Panc1 (cell line): Measurements from ENCODE around the gene ETFRF1. TPM values are rescaled to one million over a fixed set of nuclear protein-coding genes. Genes with fewer than 3 reads are reported as not detected.

Source experiments
- ATAC-seq: fragments of 200-7000 bp; cut with Tn5 transposase; 2 replicates; pipeline ENCODE4 v1.9.1; 2020; ENCODE audit warnings: mild to moderate bottlenecking, moderate library complexity
- BruUV-seq: library from RNA; stranded (reverse); fragments of 400-500 nt; replicated peaks from 2 replicates; lab custom pipeline; 2021; lab: Mats Ljungman, UMichigan
- CTCF ChIA-PET: fragments of 300-600 bp; sonication (Branson Sonifier 250); formaldehyde crosslinking; loops from one replicate; lab custom pipeline; 2022; ENCODE audit warnings: antibody characterized with exemption; lab: Charles Lee
- POLR2A ChIA-PET: fragments of 300-600 bp; sonication (Branson Sonifier 250); formaldehyde crosslinking; loops from one replicate; lab custom pipeline; 2022; ENCODE audit warnings: antibody characterized with exemption; lab: Charles Lee
- DNase-seq: peaks from one replicate; pipeline ENCODE4 v3.0.0-alpha.2; 2010; ENCODE audit warnings: low read depth, low spot score
- H3K27ac ChIP-seq: 2 replicates; pipeline ENCODE4 v1.5.1; 2011; ENCODE audit warnings: mild to moderate bottlenecking, low read length, inconsistent platforms
- H3K27me3 ChIP-seq: fragments of 200-500 bp; sonication (Bioruptor generic); 2 replicates; pipeline ENCODE4 v1.6.0; 2014; ENCODE audit warnings: low read length, inconsistent platforms; ENCODE audit not compliant: control insufficient read depth, insufficient read depth
- H3K36me3 ChIP-seq: fragments of 200-500 bp; sonication (Bioruptor generic); 2 replicates; pipeline ENCODE4 v1.5.1; 2014; ENCODE audit warnings: inconsistent platforms, mild to moderate bottlenecking, low read length, moderate library complexity; ENCODE audit not compliant: control insufficient read depth, insufficient read depth
- H3K4me1 ChIP-seq: 2 replicates; pipeline ENCODE4 v1.5.1; 2011; ENCODE audit warnings: inconsistent platforms, mild to moderate bottlenecking, low read length, moderate library complexity; ENCODE audit not compliant: control insufficient read depth, insufficient read depth
- H3K4me3 ChIP-seq, 2 experiments: 2 replicates each; pipeline ENCODE4 v1.5.1; 2011 to 2012; ENCODE audit warnings: low read depth in 2 of 2, low read length in 2 of 2, mild to moderate bottlenecking in 2 of 2, inconsistent platforms in 1 of 2, moderate library complexity in 1 of 2
- H3K9me3 ChIP-seq: fragments of 200-500 bp; sonication (Bioruptor generic); 2 replicates; pipeline ENCODE4 v1.5.1; 2014; ENCODE audit warnings: low read depth, mild to moderate bottlenecking, inconsistent platforms, low read length, moderate library complexity; ENCODE audit not compliant: control insufficient read depth, insufficient read depth
- POLR2AphosphoS5 ChIP-seq: IDR thresholded peaks from 2 replicates; pipeline ENCODE4 v1.6.1; 2012; ENCODE audit warnings: mild to moderate bottlenecking, low read depth, low read length, moderate library complexity
- SIN3A ChIP-seq: IDR thresholded peaks from 2 replicates; pipeline ENCODE4 v1.6.1; 2012; ENCODE audit warnings: low read depth, mild to moderate bottlenecking, low read length, moderate library complexity, borderline replicate concordance; ENCODE audit not compliant: insufficient read depth
- TCF7L2 ChIP-seq: IDR thresholded peaks from 2 replicates; pipeline ENCODE4 v1.6.1; 2011; ENCODE audit warnings: mild to moderate bottlenecking, low read depth, low read length, inconsistent platforms
- in situ Hi-C: cut with HindIII; loops from 2 replicates; pipeline ENCODE4 v1.10.0; 2016; ENCODE audit warnings: low sequenced_read_pairs, low pct_unique_long_range_greater_than_20kb
- intact Hi-C: fragments of 100-400 bp; cut with micrococcal nuclease; formaldehyde crosslinking; loops from one replicate; pipeline ENCODE4 v1.10.0; 2022; ENCODE audit not compliant: unreplicated experiment
- total RNA-seq: library from RNA; stranded (reverse); gene quantifications from one replicate; pipeline ENCODE4 v1.2.1, GENCODE V29; 2021; ENCODE audit not compliant: unreplicated experiment
- TF ChIP-seq, protein P1 (sequence below), 2 experiments: IDR thresholded peaks; 2 replicates each; pipeline ENCODE4 v1.6.1; 2011 to 2012; ENCODE audit warnings: low read depth in 2 of 2, control low read depth in 1 of 2, low read length in 1 of 2, mild to moderate bottlenecking in 1 of 2, moderate library complexity in 1 of 2; ENCODE audit not compliant: insufficient read depth in 1 of 2
- TF ChIP-seq, protein P2 (sequence below): fragments of 450-650 bp; IDR thresholded peaks from 2 replicates; pipeline ENCODE4 v1.5.1; 2017; ENCODE audit warnings: mild to moderate bottlenecking

Gene ETFRF1
- total RNA-seq, 1 experiment from 2014 or later: 12.6 TPM

DNA sequence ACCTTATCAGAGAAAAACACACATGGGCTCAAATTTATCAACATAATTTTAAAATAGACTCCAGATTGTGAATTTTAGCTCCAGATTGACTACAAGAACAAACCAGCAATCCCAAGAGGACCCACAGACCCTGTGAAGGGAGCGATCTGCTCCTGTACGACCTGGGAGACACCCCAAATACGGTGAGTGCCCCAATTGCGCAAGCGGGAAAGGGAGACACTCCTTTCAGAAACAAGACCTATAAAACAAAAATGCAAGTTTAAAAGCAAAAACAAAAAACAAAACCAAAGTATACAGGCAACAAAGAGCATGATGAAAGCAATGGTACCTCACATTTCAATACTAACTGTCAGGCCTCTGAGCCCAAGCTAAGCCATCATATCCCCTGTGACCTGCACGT, 32.2 kb upstream of the ETFRF1 start:
- DNase-seq (no peak), ATAC-seq (no peak)
- ChIA-PET CTCF (no interaction called here), POLR2A (no interaction called here)
- no peaks in the 10 kb centered on the region for H3K4me1 ChIP-seq
- TF ChIP-seq SIN3A: no peak
- TF ChIP-seq TCF7L2: no peak
- TF ChIP-seq, protein P1, sequence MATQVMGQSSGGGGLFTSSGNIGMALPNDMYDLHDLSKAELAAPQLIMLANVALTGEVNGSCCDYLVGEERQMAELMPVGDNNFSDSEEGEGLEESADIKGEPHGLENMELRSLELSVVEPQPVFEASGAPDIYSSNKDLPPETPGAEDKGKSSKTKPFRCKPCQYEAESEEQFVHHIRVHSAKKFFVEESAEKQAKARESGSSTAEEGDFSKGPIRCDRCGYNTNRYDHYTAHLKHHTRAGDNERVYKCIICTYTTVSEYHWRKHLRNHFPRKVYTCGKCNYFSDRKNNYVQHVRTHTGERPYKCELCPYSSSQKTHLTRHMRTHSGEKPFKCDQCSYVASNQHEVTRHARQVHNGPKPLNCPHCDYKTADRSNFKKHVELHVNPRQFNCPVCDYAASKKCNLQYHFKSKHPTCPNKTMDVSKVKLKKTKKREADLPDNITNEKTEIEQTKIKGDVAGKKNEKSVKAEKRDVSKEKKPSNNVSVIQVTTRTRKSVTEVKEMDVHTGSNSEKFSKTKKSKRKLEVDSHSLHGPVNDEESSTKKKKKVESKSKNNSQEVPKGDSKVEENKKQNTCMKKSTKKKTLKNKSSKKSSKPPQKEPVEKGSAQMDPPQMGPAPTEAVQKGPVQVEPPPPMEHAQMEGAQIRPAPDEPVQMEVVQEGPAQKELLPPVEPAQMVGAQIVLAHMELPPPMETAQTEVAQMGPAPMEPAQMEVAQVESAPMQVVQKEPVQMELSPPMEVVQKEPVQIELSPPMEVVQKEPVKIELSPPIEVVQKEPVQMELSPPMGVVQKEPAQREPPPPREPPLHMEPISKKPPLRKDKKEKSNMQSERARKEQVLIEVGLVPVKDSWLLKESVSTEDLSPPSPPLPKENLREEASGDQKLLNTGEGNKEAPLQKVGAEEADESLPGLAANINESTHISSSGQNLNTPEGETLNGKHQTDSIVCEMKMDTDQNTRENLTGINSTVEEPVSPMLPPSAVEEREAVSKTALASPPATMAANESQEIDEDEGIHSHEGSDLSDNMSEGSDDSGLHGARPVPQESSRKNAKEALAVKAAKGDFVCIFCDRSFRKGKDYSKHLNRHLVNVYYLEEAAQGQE (IDR thresholded peaks at IDR 0.05; ENCODE audit: insufficient read depth in 1 of 2, low read depth in 2 of 2, low read length in 1 of 2): no peak
- TF ChIP-seq POLR2AphosphoS5: no peak
- TF ChIP-seq, protein P2, sequence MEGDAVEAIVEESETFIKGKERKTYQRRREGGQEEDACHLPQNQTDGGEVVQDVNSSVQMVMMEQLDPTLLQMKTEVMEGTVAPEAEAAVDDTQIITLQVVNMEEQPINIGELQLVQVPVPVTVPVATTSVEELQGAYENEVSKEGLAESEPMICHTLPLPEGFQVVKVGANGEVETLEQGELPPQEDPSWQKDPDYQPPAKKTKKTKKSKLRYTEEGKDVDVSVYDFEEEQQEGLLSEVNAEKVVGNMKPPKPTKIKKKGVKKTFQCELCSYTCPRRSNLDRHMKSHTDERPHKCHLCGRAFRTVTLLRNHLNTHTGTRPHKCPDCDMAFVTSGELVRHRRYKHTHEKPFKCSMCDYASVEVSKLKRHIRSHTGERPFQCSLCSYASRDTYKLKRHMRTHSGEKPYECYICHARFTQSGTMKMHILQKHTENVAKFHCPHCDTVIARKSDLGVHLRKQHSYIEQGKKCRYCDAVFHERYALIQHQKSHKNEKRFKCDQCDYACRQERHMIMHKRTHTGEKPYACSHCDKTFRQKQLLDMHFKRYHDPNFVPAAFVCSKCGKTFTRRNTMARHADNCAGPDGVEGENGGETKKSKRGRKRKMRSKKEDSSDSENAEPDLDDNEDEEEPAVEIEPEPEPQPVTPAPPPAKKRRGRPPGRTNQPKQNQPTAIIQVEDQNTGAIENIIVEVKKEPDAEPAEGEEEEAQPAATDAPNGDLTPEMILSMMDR: no peak
- H3K4me3 ChIP-seq: no peak overlapping the region
- no TSS peak for BruUV-seq
- no peaks in the 10 kb centered on the region for H3K9me3 ChIP-seq
- intact Hi-C loops (no loop called here), in situ Hi-C loops (no loop called here)
- H3K27me3 ChIP-seq: peaks cover 5% of the 10 kb centered on the region
- H3K36me3 ChIP-seq: no peaks in the 10 kb centered on the region
- no peak overlapping the region for H3K27ac ChIP-seq

DNA sequence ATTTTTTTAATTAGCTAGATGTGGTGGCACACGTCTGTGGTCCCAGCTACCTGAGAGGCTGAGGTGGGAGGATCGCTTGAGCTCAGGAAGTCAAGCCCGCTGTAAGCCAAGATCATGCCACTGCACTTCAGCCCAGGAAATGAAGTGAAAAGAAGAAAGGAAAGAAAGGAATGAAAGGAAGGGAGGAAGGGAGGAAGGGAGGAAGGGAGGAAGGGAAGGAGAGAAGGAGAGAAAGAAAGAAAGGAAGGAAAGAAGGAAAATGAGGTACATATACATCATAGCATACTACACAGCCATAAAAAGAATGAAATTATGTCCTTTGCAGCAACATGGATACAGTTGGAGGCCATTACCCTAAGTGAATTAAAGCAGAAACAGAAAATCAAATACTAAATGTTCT, 12.3 kb upstream of the ETFRF1 start:
- TF ChIP-seq TCF7L2: no peak
- no peak for TF ChIP-seq SIN3A
- TF ChIP-seq, protein P2: no peak
- TF ChIP-seq, protein P1 (IDR thresholded peaks at IDR 0.05; ENCODE audit: insufficient read depth in 1 of 2, low read depth in 2 of 2, low read length in 1 of 2): no peak
- TF ChIP-seq POLR2AphosphoS5: no peak
- ChIA-PET POLR2A (interaction anchor here (0.6 to 0.7 kb wide), 2 partner anchors 99 to 317 kb away, joined by 3 to 5 read pairs; no protein-coding TSS in a partner anchor), CTCF (interaction anchor here (0.6 kb wide), 1 partner anchor 129 kb away, joined by 4 read pairs; no protein-coding TSS in a partner anchor)
- Histone ChIP-seq H3K27ac (no peak overlapping the region), H3K9me3 (no peaks in the 10 kb centered on the region), H3K4me1 (no peaks in the 10 kb centered on the region), H3K4me3 (no peak overlapping the region), H3K36me3 (no peaks in the 10 kb centered on the region), H3K27me3 (peaks cover 19% of the 10 kb centered on the region)
- DNase-seq (no peak), ATAC-seq (no peak)
- intact Hi-C loops: no loop called here
- no TSS peak for BruUV-seq
- in situ Hi-C loops: no loop called here
